AG04450 (cell line): ENCODE measurements around the gene SELPLG. TPM values are rescaled to one million over a fixed set of nuclear protein-coding genes. Genes with fewer than 3 reads are reported as not detected.

Experiments
- CTCF ChIA-PET: fragments of 300-600, 350-600 bp; formaldehyde crosslinking; extraction: SDS; loops from one replicate; lab custom pipeline; 2022; ENCODE audit warnings: antibody characterized with exemption, inconsistent platforms; lab: Charles Lee
- POLR2A ChIA-PET: fragments of 350-600 bp; formaldehyde crosslinking; extraction: SDS; loops from one replicate; lab custom pipeline; 2021; ENCODE audit warnings: antibody characterized with exemption, inconsistent platforms; lab: Yijun Ruan, JAX
- DNase-seq: peaks from one replicate; pipeline ENCODE4 v3.0.0-alpha.2; 2011; ENCODE audit warnings: low read depth, low spot score
- H3K27ac ChIP-seq: one replicate; pipeline ENCODE4 v1.5.1; 2012; ENCODE audit warnings: low read depth, low read length, control low read depth
- H3K27me3 ChIP-seq: one replicate; pipeline ENCODE4 v1.6.0; 2012; ENCODE audit warnings: low read length; ENCODE audit not compliant: control insufficient read depth, insufficient read depth
- H3K4me3 ChIP-seq: 2 replicates; pipeline ENCODE4 v1.5.1; 2011; ENCODE audit warnings: mild to moderate bottlenecking, low read depth, low read length, control low read depth
- H3K9me3 ChIP-seq: 2 replicates; pipeline ENCODE4 v1.5.1; 2012; ENCODE audit warnings: low read length; ENCODE audit not compliant: control insufficient read depth, insufficient read depth
- CTCF ChIP-seq: IDR thresholded peaks from 2 replicates; pipeline ENCODE4 v1.5.1; 2011; ENCODE audit warnings: low read depth, low read length, control low read depth, inconsistent platforms
- polyA plus RNA-seq: library from polyadenylated mRNA; depleted of rRNA; stranded (reverse); fragments of >200 nt; gene quantifications from 2 replicates; pipeline ENCODE4 v1.2.3, GENCODE V29; 2011

SELPLG gene
- polyA plus RNA-seq, 1 experiment = 6.1 TPM

- no peak for DNase-seq
- POLR2A ChIA-PET = no interaction called here
- TF ChIP-seq CTCF = no peak
- Histone ChIP-seq H3K27ac (no peak overlapping the region), H3K9me3 (no peaks in the 10 kb centered on the region), H3K4me3 (no peak overlapping the region), H3K27me3 (no peaks in the 10 kb centered on the region)
- CTCF ChIA-PET = interaction anchor here (0.6 to 1.2 kb wide), 3 partner anchors 13 to 77 kb away, joined by 3 to 5 read pairs (median 4); no protein-coding TSS in a partner anchor
These were observed 43.7 kb upstream of the SELPLG start for GRCh38 chr12:108677381-108677780.

- no peak for TF ChIP-seq CTCF
- Histone ChIP-seq H3K9me3 (no peaks in the 10 kb centered on the region), H3K4me3 (no peak overlapping the region), H3K27ac (no peak overlapping the region), H3K27me3 (no peaks in the 10 kb centered on the region)
- ChIA-PET CTCF (interaction anchor here (0.6 to 1.2 kb wide), 5 partner anchors 8 to 76 kb away, joined by 3 to 5 read pairs (median 4); no protein-coding TSS in a partner anchor), POLR2A (no interaction called here)
- DNase-seq = no peak
These were observed 43.0 kb upstream of the SELPLG start for GRCh38 chr12:108676707-108677106.

GRCh38 chr12:108675792-108676191, 42.1 kb upstream of the SELPLG start:
- ChIA-PET CTCF (no interaction called here), POLR2A (no interaction called here)
- DNase-seq = no peak
- no peaks in the 10 kb centered on the region for H3K9me3 ChIP-seq
- H3K4me3 ChIP-seq = no peak overlapping the region
- H3K27ac ChIP-seq = no peak overlapping the region
- TF ChIP-seq CTCF = no peak
- no peaks in the 10 kb centered on the region for H3K27me3 ChIP-seq

- Histone ChIP-seq H3K27ac (no peak overlapping the region), H3K9me3 (no peaks in the 10 kb centered on the region), H3K27me3 (no peaks in the 10 kb centered on the region), H3K4me3 (no peak overlapping the region)
- CTCF ChIA-PET = interaction anchor here (1.0 to 1.7 kb wide), 2 partner anchors 101 to 131 kb away, joined by 3 read pairs; no protein-coding TSS in a partner anchor
- no peak for DNase-seq
- TF ChIP-seq CTCF = no peak
- POLR2A ChIA-PET = no interaction called here
These were observed 38.4 kb upstream of the SELPLG start for GRCh38 chr12:108672054-108672453.

GRCh38 chr12:108671110-108671509, 37.4 kb upstream of the SELPLG start:
- ChIA-PET POLR2A (no interaction called here), CTCF (interaction anchor here (0.8 kb wide), 1 partner anchor 260 kb away, joined by 6 read pairs; no protein-coding TSS in a partner anchor)
- no peaks in the 10 kb centered on the region for H3K27me3 ChIP-seq
- DNase-seq = no peak
- no peaks in the 10 kb centered on the region for H3K9me3 ChIP-seq
- no peak for TF ChIP-seq CTCF
- no peak overlapping the region for H3K27ac ChIP-seq
- no peak overlapping the region for H3K4me3 ChIP-seq
